ENCODE results near the gene EFCAB8. TPM values are rescaled to one million over a fixed set of nuclear protein-coding genes. Genes with fewer than 3 reads are reported as not detected.

The EFCAB8 gene
- total RNA-seq, 1 experiment from 2014 or later: 0.09 TPM

DNA sequence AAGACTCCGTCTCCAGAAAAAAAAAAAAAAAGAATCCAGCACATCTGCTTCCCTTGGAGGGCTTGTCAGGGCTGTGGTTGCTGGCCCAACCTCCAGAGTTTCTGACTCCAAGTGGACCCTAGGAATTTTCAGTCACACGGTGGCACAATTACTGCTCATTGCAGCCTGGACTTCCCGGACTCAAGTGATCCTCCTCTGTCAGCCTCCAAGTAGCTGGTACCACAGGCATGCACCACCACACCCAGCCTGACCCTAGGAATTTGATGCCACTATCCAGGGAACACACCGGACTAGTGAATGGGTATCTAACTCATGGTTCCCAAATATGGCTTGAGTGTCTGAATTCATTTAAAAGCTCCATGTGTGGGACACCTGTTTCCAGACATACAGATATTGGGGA, 48.8 kb upstream of the EFCAB8 start:
- Histone ChIP-seq H2BK15ac (ENCODE audit: low read depth, low read length) (no peak overlapping the region), H2BK120ac (ENCODE audit: low read depth, low read length, poor library complexity, severe bottlenecking) (no peak overlapping the region), H3K18ac (ENCODE audit: insufficient read length, low read depth, low read length) (no peak overlapping the region), H3K79me2 (ENCODE audit: insufficient read depth, low read length) (no peaks in the 10 kb centered on the region), H3K23ac (ENCODE audit: insufficient read length, low read depth, low read length) (no peak overlapping the region), H3K79me1 (ENCODE audit: insufficient read depth, low read depth, low read length, poor library complexity, severe bottlenecking) (no peaks in the 10 kb centered on the region), H3K14ac (ENCODE audit: insufficient read depth, low read length) (no peak overlapping the region), H4K8ac (replicated peaks; ENCODE audit: insufficient read length, low read depth, low read length) (no peak overlapping the region), H3T11ph (ENCODE audit: low read length) (no peak overlapping the region), H3K4me2 (ENCODE audit: insufficient read depth, insufficient read length, low read length) (no peak overlapping the region), H3K9me3 (ENCODE audit: control insufficient read depth, low read depth, low read length) (no peaks in the 10 kb centered on the region), H3K56ac (ENCODE audit: insufficient read length, low read depth, low read length) (no peak overlapping the region), H4K20me1 (ENCODE audit: control insufficient read depth, insufficient read depth, insufficient read length) (peaks cover 2% of the 10 kb centered on the region), H3K27ac (ENCODE audit: insufficient read length, low read depth, low read length) (no peak overlapping the region), H4K5ac (ENCODE audit: insufficient read length, low read depth, low read length) (no peak overlapping the region), H2AFZ (ENCODE audit: low read length) (no peak overlapping the region), H2AK5ac (ENCODE audit: insufficient read length, low read length) (no peak overlapping the region), H4K91ac (ENCODE audit: insufficient read length, low read depth, low read length) (no peak overlapping the region), H2BK20ac (ENCODE audit: low read depth, low read length, poor library complexity, severe bottlenecking) (no peak overlapping the region), H2BK5ac (ENCODE audit: insufficient read length, low read length) (no peak overlapping the region), H3K27me3 (ENCODE audit: insufficient read depth, low read length) (no peaks in the 10 kb centered on the region), H3K4ac (ENCODE audit: low read depth, low read length) (no peak overlapping the region), H2BK12ac (ENCODE audit: insufficient read length, low read depth, low read length) (no peak overlapping the region), H3K23me2 (ENCODE audit: insufficient read length, low read depth, low read length, poor library complexity, severe bottlenecking) (no peaks in the 10 kb centered on the region), H3K9ac (ENCODE audit: extremely low read depth, insufficient read length, low read length) (no peak overlapping the region), H3K4me1 (ENCODE audit: insufficient read depth, low read length) (peaks cover 6% of the 10 kb centered on the region; the same call in 1 of the 2 replicates)
- no peaks in the 10 kb centered on the region; a peak in 1 of 5 replicates for H3K9me3 Mint-ChIP-seq
- peak overlapping the region in 1 of 3 experiments; percentile 92; a peak in 1 of 7 replicates for H3K27ac Mint-ChIP-seq
- TF ChIP-seq CTCF (conservative IDR thresholded peaks at IDR 0.05): no peak
- no peak overlapping the region for H3K4me3 Mint-ChIP-seq
- H3K4me1 Mint-ChIP-seq: peaks cover 35 to 36% of the 10 kb centered on the region in 2 experiments
- H3K36me3 Mint-ChIP-seq (ENCODE audit: insufficient read depth in 1 of 3, low read depth in 3 of 3): peaks cover 41 to 64% (median 48%) of the 10 kb centered on the region in 3 experiments; a peak in 6 of 7 replicates
- WGBS (ENCODE audit: extremely low coverage, insufficient read length, low lambda C conversion rate): no CpG with 5 or more reads among the region's 4 CpGs
- peaks cover 10% of the 10 kb centered on the region; the same call in 1 of the 2 replicates for H3K27me3 Mint-ChIP-seq (ENCODE audit: low read depth)
- no peak for DNase-seq

All from H9 (cell line).